Aorta (tissue), 5 donors: ENCODE measurements around the gene MAP1B. TPM values are rescaled to one million over a fixed set of nuclear protein-coding genes. Genes with fewer than 3 reads are reported as not detected.

ENCODE experiments used
- ATAC-seq: fragments of 200-7000 bp; cut with Tn5 transposase; one replicate; pipeline ENCODE4 v1.9.1; 2022; ENCODE audit warnings: moderate library complexity; ENCODE audit not compliant: low FRiP score
- DNase-seq, 2 donors: peaks; one replicate each; pipeline ENCODE4 v3.0.0-alpha.2; 2020
- H3K27ac ChIP-seq, 2 donors: one replicate each; pipeline ENCODE4 v1.5.1; 2013; ENCODE audit warnings: low read length in 2 of 2, mild to moderate bottlenecking in 2 of 2, moderate library complexity in 2 of 2, control low read depth in 1 of 2, inconsistent platforms in 1 of 2, low read depth in 1 of 2
- H3K27me3 ChIP-seq, 2 donors: one replicate each; pipeline ENCODE4 v1.6.1; 2013; ENCODE audit warnings: control low read depth in 1 of 2, low read length in 1 of 2, mild to moderate bottlenecking in 1 of 2, moderate library complexity in 1 of 2; ENCODE audit not compliant: insufficient read depth in 2 of 2, control insufficient read depth in 1 of 2
- H3K36me3 ChIP-seq, 2 donors: one replicate each; pipeline ENCODE4 v1.6.1; 2013; ENCODE audit warnings: control low read depth in 1 of 2, low read length in 1 of 2, mild to moderate bottlenecking in 1 of 2; ENCODE audit not compliant: insufficient read depth in 2 of 2, control insufficient read depth in 1 of 2
- H3K4me1 ChIP-seq, 2 donors: one replicate each; pipeline ENCODE4 v1.6.1; 2013; ENCODE audit warnings: low read length in 2 of 2, control low read depth in 1 of 2, mild to moderate bottlenecking in 1 of 2, moderate library complexity in 1 of 2; ENCODE audit not compliant: insufficient read depth in 2 of 2, control insufficient read depth in 1 of 2
- H3K4me3 ChIP-seq, 2 donors: one replicate each; pipeline ENCODE4 v1.5.1; 2013; ENCODE audit warnings: low read length in 2 of 2, control low read depth in 1 of 2, mild to moderate bottlenecking in 1 of 2
- H3K9me3 ChIP-seq: one replicate; pipeline ENCODE4 v1.6.1; 2013; ENCODE audit warnings: mild to moderate bottlenecking, low read length; ENCODE audit not compliant: control insufficient read depth
- WGBS, 2 donors: extraction: QIAGEN DNeasy Blood & Tissue Kit; methylation state at CpG; one replicate each; pipeline ENCODE4 v1.1.7; 2013; 5-methylcytosine and 5-hydroxymethylcytosine counted together
- intact Hi-C, 2 donors: fragments of 100-400 bp; cut with DNase I; formaldehyde crosslinking; loops; one replicate each; pipeline versions ENCODE4 v1.14.2 to v1.15.0; 2022
- microRNA-seq, 2 donors: library from miRNA; unstranded; fragments of <30 nt; microRNA quantifications; one replicate each; pipeline ENCODE4 v1.2.0, GENCODE V29; 2020
- polyA plus RNA-seq, 2 donors: library from polyadenylated mRNA; stranded (reverse); fragments of 200-250 nt; gene quantifications; one replicate each; pipeline ENCODE4 v1.2.3, GENCODE V29; 2013
- total RNA-seq, 2 donors: library from RNA; stranded (reverse); fragmentation: NEBNext Ultra II Directional; extraction: Animal tissue kit (Norgen Biotek cat#: 25700); gene quantifications; one replicate each; pipeline ENCODE4 v1.2.1, GENCODE V29; 2021
- donor health status: healthy with polysubstance abuse.
- donor health status: Bipolar disorder and iron deficiency.
- donor health status: DM: no; HTN: no; CAD: no.
- donor health status: DM: no; HTN: no; CAD: no.
- donor health status: DM: yes; HTN: yes; CAD: no.

MAP1B gene
- total and polyA plus RNA-seq, 4 donors, result 27.2 to 754 (median 224) TPM

- no peak overlapping the region for H3K4me3 ChIP-seq
- H3K27me3 ChIP-seq, result no peaks in the 10 kb centered on the region
- no peak overlapping the region for H3K27ac ChIP-seq
- ATAC-seq (no peak), DNase-seq (no peak)
- intact Hi-C loops, result no loop called here
- no peaks in the 10 kb centered on the region for H3K36me3 ChIP-seq
- H3K9me3 ChIP-seq, result no peaks in the 10 kb centered on the region
- peaks cover 0 to 4% of the 10 kb centered on the region in 2 donors for H3K4me1 ChIP-seq
- WGBS, 2 donors, result 57% methylated on average over 2 of the region's 2 CpGs
Measured at GRCh38 chr5:72255670-72256069, 148.4 kb downstream of the MAP1B start.

GRCh38 chr5:72256536-72256935 is 149.3 kb downstream of the MAP1B start:
- Histone ChIP-seq H3K4me1 (peaks cover 0 to 3% of the 10 kb centered on the region in 2 donors), H3K36me3 (no peaks in the 10 kb centered on the region), H3K4me3 (no peak overlapping the region), H3K27me3 (no peaks in the 10 kb centered on the region), H3K9me3 (no peaks in the 10 kb centered on the region), H3K27ac (no peak overlapping the region)
- intact Hi-C loops, result no loop called here
- WGBS, 2 donors, result 81 to 86% methylated on average over 2 of the region's 2 CpGs
- DNase-seq (no peak), ATAC-seq (no peak)

Small RNA genes lying within 50 kb of the gene (microRNA-seq; reads per million reads assigned to microRNA genes)
- gene MIR4803, result 0 reads per million in 2 donors

Other genes starting within 250 kb of the MAP1B start
- gene MRPS27, start 212.8 kb downstream of the MAP1B start, total RNA-seq, result 10 to 100 TPM; 37.0 to 42.1 TPM
- gene MRPS27, start 212.8 kb downstream of the MAP1B start, polyA plus RNA-seq, result 10 to 100 TPM; 22.5 to 32.4 TPM
- 1 to 10 TPM; 4.2 to 9.3 TPM for gene PTCD2, start 212.9 kb downstream of the MAP1B start, total RNA-seq
- gene PTCD2, start 212.9 kb downstream of the MAP1B start, polyA plus RNA-seq, result 1 to 10 TPM; 2.6 to 4.3 TPM